Thyroid gland (tissue), 4 donors: ENCODE data around the gene YIPF2. TPM values are rescaled to one million over a fixed set of nuclear protein-coding genes. Genes with fewer than 3 reads are reported as not detected.

Experiments used
- DNase-seq, 2 donors: peaks; one replicate each; pipeline ENCODE4 v3.0.0-alpha.2; 2019
- H3K27ac ChIP-seq, 3 donors: fragments of 200-600 bp; sonication (generic); 1 replicate in 2 of 3; 2 replicates in 1 of 3; pipeline ENCODE4 v1.5.1; 2016 to 2019; ENCODE audit warnings: mild to moderate bottlenecking in 1 of 3, moderate library complexity in 1 of 3
- H3K27me3 ChIP-seq: fragments of 200-600 bp; sonication (generic); one replicate; pipeline ENCODE4 v1.5.1; 2019
- H3K36me3 ChIP-seq, 2 donors: fragments of 200-600 bp; sonication (generic); one replicate each; pipeline ENCODE4 v1.5.1; 2016 to 2019
- H3K4me1 ChIP-seq, 2 donors: fragments of 200-600 bp; sonication (generic); one replicate each; pipeline ENCODE4 v1.5.1; 2017 to 2019
- H3K4me3 ChIP-seq, 3 donors: fragments of 200-600 bp; sonication (generic); replicated peaks in 1 of 3; 1 replicate in 2 of 3; 2 replicates in 1 of 3; pipeline ENCODE4 v1.5.1; 2016; ENCODE audit warnings: mild to moderate bottlenecking in 1 of 3
- H3K9me3 ChIP-seq: fragments of 200-600 bp; sonication (generic); one replicate; pipeline ENCODE4 v1.5.1; 2017
- CTCF ChIP-seq, 6 experiments: fragments of 200-600 bp in 3 of 6; fragments of 450-650 bp in 3 of 6; sonication (generic) in 3 of 6; IDR thresholded peaks; one replicate each; pipeline ENCODE4 v1.5.1; 2016 to 2019; ENCODE audit warnings: antibody characterized with exemption in 6 of 6, mild to moderate bottlenecking in 2 of 6, inconsistent platforms in 1 of 6, moderate library complexity in 1 of 6
- POLR2A ChIP-seq, 2 donors: fragments of 450-650 bp; IDR thresholded peaks; one replicate each; pipeline ENCODE4 v1.6.1; 2017; ENCODE audit warnings: antibody characterized with exemption in 2 of 2, mild to moderate bottlenecking in 2 of 2, moderate library complexity in 1 of 2
- WGBS, 2 donors: methylation state at CpG; one replicate each; pipeline ENCODE4 v1.1.5; 2017; 5-methylcytosine and 5-hydroxymethylcytosine counted together
- intact Hi-C: fragments of 100-400 bp; cut with DNase I; formaldehyde crosslinking; loops from one replicate; pipeline ENCODE4 v1.15.1; 2023
- total RNA-seq, 4 donors: library from RNA; depleted of rRNA; stranded (reverse); fragments of >200 nt; gene quantifications; one replicate each; pipeline ENCODE4 v1.2.3, GENCODE V29; 2016

Gene YIPF2
- total RNA-seq, 4 donors from 2014 or later = 85.1 to 127 (median 104) TPM

GRCh38 chr19:10895920-10896319 lies 32.5 kb downstream of the YIPF2 start:
- no peak overlapping the region for H3K4me3 ChIP-seq
- no peaks in the 10 kb centered on the region for H3K9me3 ChIP-seq
- no peak overlapping the region for H3K27ac ChIP-seq
- intact Hi-C loops = no loop called here
- TF ChIP-seq CTCF (IDR thresholded peaks at IDR 0.05) (no peak), POLR2A (IDR thresholded peaks at IDR 0.05) (no peak)
- 79 to 86% methylated on average over 12 of the region's 12 CpGs for WGBS, 2 donors
- H3K27me3 ChIP-seq = no peaks in the 10 kb centered on the region
- H3K36me3 ChIP-seq = no peaks in the 10 kb centered on the region
- H3K4me1 ChIP-seq = peaks cover 0 to 15% of the 10 kb centered on the region in 2 donors
- DNase-seq = no peak

- TF ChIP-seq CTCF (IDR thresholded peaks at IDR 0.05) (no peak), POLR2A (IDR thresholded peaks at IDR 0.05) (no peak)
- 84 to 98% methylated on average over 4 to 5 of the region's 6 CpGs for WGBS, 2 donors
- intact Hi-C loops = no loop called here
- H3K9me3 ChIP-seq = no peaks in the 10 kb centered on the region
- no peak overlapping the region for H3K4me3 ChIP-seq
- H3K27me3 ChIP-seq = no peaks in the 10 kb centered on the region
- peaks cover 0 to 15% of the 10 kb centered on the region in 2 donors for H3K4me1 ChIP-seq
- no peak for DNase-seq
- H3K27ac ChIP-seq = no peak overlapping the region
- H3K36me3 ChIP-seq = no peaks in the 10 kb centered on the region
Observed at GRCh38 chr19:10895363-10895762, 33.1 kb downstream of the YIPF2 start.

GRCh38 chr19:10894911-10895213 lies 33.6 kb downstream of the YIPF2 start:
- Histone ChIP-seq H3K4me1 (peaks cover 0 to 15% of the 10 kb centered on the region in 2 donors), H3K27ac (no peak overlapping the region), H3K4me3 (no peak overlapping the region), H3K27me3 (no peaks in the 10 kb centered on the region), H3K9me3 (no peaks in the 10 kb centered on the region), H3K36me3 (no peaks in the 10 kb centered on the region)
- 91 to 93% methylated on average over 7 of the region's 7 CpGs for WGBS, 2 donors
- intact Hi-C loops = no loop called here
- DNase-seq = no peak
- TF ChIP-seq CTCF (IDR thresholded peaks at IDR 0.05) = no peak
- no peak for TF ChIP-seq POLR2A (IDR thresholded peaks at IDR 0.05)

- Histone ChIP-seq H3K4me3 (no peak overlapping the region), H3K9me3 (no peaks in the 10 kb centered on the region), H3K27ac (no peak overlapping the region), H3K4me1 (peaks cover 0 to 3% of the 10 kb centered on the region in 2 donors), H3K36me3 (no peaks in the 10 kb centered on the region), H3K27me3 (no peaks in the 10 kb centered on the region)
- DNase-seq = no peak
- 92 to 94% methylated on average over 5 to 13 of the region's 13 CpGs for WGBS, 2 donors
- intact Hi-C loops = no loop called here
- TF ChIP-seq CTCF (IDR thresholded peaks at IDR 0.05) = no peak
- no peak for TF ChIP-seq POLR2A (IDR thresholded peaks at IDR 0.05)
Observed at GRCh38 chr19:10892256-10892655, 36.2 kb downstream of the YIPF2 start.

- Histone ChIP-seq H3K4me3 (no peak overlapping the region), H3K4me1 (no peaks in the 10 kb centered on the region), H3K36me3 (no peaks in the 10 kb centered on the region), H3K27me3 (no peaks in the 10 kb centered on the region), H3K9me3 (no peaks in the 10 kb centered on the region), H3K27ac (no peak overlapping the region)
- intact Hi-C loops = no loop called here
- no peak for TF ChIP-seq POLR2A (IDR thresholded peaks at IDR 0.05)
- TF ChIP-seq CTCF (IDR thresholded peaks at IDR 0.05) = no peak
- 79 to 83% methylated on average over 17 to 19 of the region's 21 CpGs for WGBS, 2 donors
- no peak for DNase-seq
Observed at GRCh38 chr19:10891405-10892086, 36.9 kb downstream of the YIPF2 start.
